SHP77 treated with DMSO at 0.1 percent for 48 hours (cell line): ENCODE results near the gene RNF212.

Source experiments
- DNase-seq: peaks from one replicate; lab custom pipeline; 2025; lab: John Stamatoyannopoulos, UW

Gene RNF212

GRCh38 chr4:1115528-1116293 lies 2.3 kb upstream of the RNF212 start:
- DNase-seq = no peak

GRCh38 chr4:1112821-1113182 lies 562 bp downstream of the RNF212 start:
- no peak for DNase-seq

GRCh38 chr4:1112174-1112820 lies 1.1 kb downstream of the RNF212 start:
- DNase-seq = no peak

- DNase-seq = no peak
Observed at GRCh38 chr4:1111259-1111809, 2.0 kb downstream of the RNF212 start.

GRCh38 chr4:1109898-1110506 lies 3.4 kb downstream of the RNF212 start:
- DNase-seq = no peak

- DNase-seq = no peak
Observed at GRCh38 chr4:1109333-1109732, 4.0 kb downstream of the RNF212 start.

- no peak for DNase-seq
Observed at GRCh38 chr4:1105662-1106061, 7.7 kb downstream of the RNF212 start.

- DNase-seq = no peak
Observed at GRCh38 chr4:1105067-1105466, 8.3 kb downstream of the RNF212 start.

- DNase-seq = no peak
Observed at GRCh38 chr4:1104647-1105046, 8.7 kb downstream of the RNF212 start.

GRCh38 chr4:1099684-1100335 lies 13.6 kb downstream of the RNF212 start:
- DNase-seq = no peak

- DNase-seq = no peak
Observed at GRCh38 chr4:1099270-1099669, 14.1 kb downstream of the RNF212 start.

GRCh38 chr4:1098311-1098925 lies 14.9 kb downstream of the RNF212 start:
- DNase-seq = no peak

- no peak for DNase-seq
Observed at GRCh38 chr4:1097553-1097952, 15.8 kb downstream of the RNF212 start.

- no peak for DNase-seq
Observed at GRCh38 chr4:1096841-1097240, 16.5 kb downstream of the RNF212 start.

GRCh38 chr4:1094336-1094690 lies 19.1 kb downstream of the RNF212 start:
- DNase-seq = peak; percentile 7

- DNase-seq = no peak
Observed at GRCh38 chr4:1093391-1094335, 19.7 kb downstream of the RNF212 start.

- DNase-seq = no peak
Observed at GRCh38 chr4:1092983-1093361, 20.4 kb downstream of the RNF212 start.

- DNase-seq = no peak
Observed at GRCh38 chr4:1092026-1092982, 21.1 kb downstream of the RNF212 start.

GRCh38 chr4:1091561-1091995 lies 21.8 kb downstream of the RNF212 start:
- DNase-seq = no peak
